Measurements from ENCODE around the gene TAS1R3.
A peak's percentile ranks its signal among the peaks of the same experiment; 100 is the strongest.

The TAS1R3 gene

GRCh38 chr1:1324084-1324523 is 7.0 kb upstream of the TAS1R3 start:
- TF ChIP-seq, protein P1, sequence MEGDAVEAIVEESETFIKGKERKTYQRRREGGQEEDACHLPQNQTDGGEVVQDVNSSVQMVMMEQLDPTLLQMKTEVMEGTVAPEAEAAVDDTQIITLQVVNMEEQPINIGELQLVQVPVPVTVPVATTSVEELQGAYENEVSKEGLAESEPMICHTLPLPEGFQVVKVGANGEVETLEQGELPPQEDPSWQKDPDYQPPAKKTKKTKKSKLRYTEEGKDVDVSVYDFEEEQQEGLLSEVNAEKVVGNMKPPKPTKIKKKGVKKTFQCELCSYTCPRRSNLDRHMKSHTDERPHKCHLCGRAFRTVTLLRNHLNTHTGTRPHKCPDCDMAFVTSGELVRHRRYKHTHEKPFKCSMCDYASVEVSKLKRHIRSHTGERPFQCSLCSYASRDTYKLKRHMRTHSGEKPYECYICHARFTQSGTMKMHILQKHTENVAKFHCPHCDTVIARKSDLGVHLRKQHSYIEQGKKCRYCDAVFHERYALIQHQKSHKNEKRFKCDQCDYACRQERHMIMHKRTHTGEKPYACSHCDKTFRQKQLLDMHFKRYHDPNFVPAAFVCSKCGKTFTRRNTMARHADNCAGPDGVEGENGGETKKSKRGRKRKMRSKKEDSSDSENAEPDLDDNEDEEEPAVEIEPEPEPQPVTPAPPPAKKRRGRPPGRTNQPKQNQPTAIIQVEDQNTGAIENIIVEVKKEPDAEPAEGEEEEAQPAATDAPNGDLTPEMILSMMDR (IDR thresholded peaks at IDR 0.05; ENCODE audit: low read depth, low read length) = no peak
- DNase-seq (ENCODE audit: low read depth, low spot score) = no peak
- peak overlapping the region; percentile 76 for H3K4me3 ChIP-seq (ENCODE audit: low read depth, low read length)
- in situ Hi-C loops (cut with HindIII; ENCODE audit: low sequenced_read_pairs) = no loop called here

GRCh38 chr1:1324524-1325287 is 6.4 kb upstream of the TAS1R3 start, which contains the start of the genes CPTP and INTS11:
CPTP (plus strand) TSS chr1:1324802; CDS start chr1:1326911, 2,109 bp downstream.
INTS11 (minus strand) TSS chr1:1324660; CDS start chr1:1324608, 52 bp downstream.
- peak within 1 kb of the TSS; percentile 76 for H3K4me3 ChIP-seq (ENCODE audit: low read depth, low read length)
- peak; percentile 85 for DNase-seq (ENCODE audit: low read depth, low spot score)
- in situ Hi-C loops (cut with HindIII; ENCODE audit: low sequenced_read_pairs) = no loop called here
- TF ChIP-seq, protein P1 (IDR thresholded peaks at IDR 0.05; ENCODE audit: low read depth, low read length) = no peak

- H3K4me3 ChIP-seq (ENCODE audit: low read depth, low read length) = peak overlapping the region; percentile 76
- no peak for DNase-seq (ENCODE audit: low read depth, low spot score)
- in situ Hi-C loops (cut with HindIII; ENCODE audit: low sequenced_read_pairs) = no loop called here
- TF ChIP-seq, protein P1 (IDR thresholded peaks at IDR 0.05; ENCODE audit: low read depth, low read length) = no peak
Measured at GRCh38 chr1:1325288-1326074, 5.6 kb upstream of the TAS1R3 start.

DNA sequence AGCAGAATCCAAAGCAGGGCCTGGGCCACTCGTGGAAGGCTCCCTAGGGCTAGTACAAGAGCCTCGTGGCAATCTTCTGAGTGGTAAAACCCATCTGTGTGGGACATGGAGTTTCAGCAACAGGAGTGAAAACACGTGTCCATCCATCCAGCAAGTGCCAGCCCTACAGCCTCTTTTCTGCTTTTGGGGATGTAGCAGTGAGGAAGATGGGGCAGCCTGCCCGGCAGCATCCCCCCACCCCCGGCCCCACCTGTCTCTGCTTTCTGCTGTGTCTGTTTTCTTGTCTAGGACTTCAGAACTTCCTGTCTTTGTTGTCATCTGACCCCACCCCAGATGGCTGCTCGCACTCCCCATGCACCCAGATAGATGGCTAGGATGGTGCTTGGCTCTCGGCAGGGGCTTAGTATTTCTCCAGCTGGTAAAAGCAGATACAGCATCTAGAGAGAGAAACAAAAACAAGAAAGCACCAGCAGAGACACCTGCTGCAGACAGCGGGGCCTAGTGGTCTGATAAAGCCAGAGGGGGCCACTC is 4.9 kb upstream of the TAS1R3 start:
- TF ChIP-seq, protein P1 (IDR thresholded peaks at IDR 0.05; ENCODE audit: low read depth, low read length) = no peak
- no peak overlapping the region for H3K4me3 ChIP-seq (ENCODE audit: low read depth, low read length)
- no peak for DNase-seq (ENCODE audit: low read depth, low spot score)
- in situ Hi-C loops (cut with HindIII; ENCODE audit: low sequenced_read_pairs) = no loop called here

- DNase-seq (ENCODE audit: low read depth, low spot score) = no peak
- in situ Hi-C loops (cut with HindIII; ENCODE audit: low sequenced_read_pairs) = no loop called here
- TF ChIP-seq, protein P1 (IDR thresholded peaks at IDR 0.05; ENCODE audit: low read depth, low read length) = no peak
- H3K4me3 ChIP-seq (ENCODE audit: low read depth, low read length) = no peak overlapping the region
Measured at GRCh38 chr1:1327291-1327690, 3.8 kb upstream of the TAS1R3 start.

- no peak overlapping the region for H3K4me3 ChIP-seq (ENCODE audit: low read depth, low read length)
- no peak for DNase-seq (ENCODE audit: low read depth, low spot score)
- TF ChIP-seq, protein P1 (IDR thresholded peaks at IDR 0.05; ENCODE audit: low read depth, low read length) = no peak
- in situ Hi-C loops (cut with HindIII; ENCODE audit: low sequenced_read_pairs) = no loop called here
Measured at GRCh38 chr1:1328254-1328653, 2.8 kb upstream of the TAS1R3 start.

Measured in astrocyte of the spinal cord (primary cell).